ENCODE measurements around the gene MAPK8IP3.

- no peak for TF ChIP-seq POLR2AphosphoS5 (IDR thresholded peaks at IDR 0.05)
- TF ChIP-seq CTCF (IDR thresholded peaks at IDR 0.05), result no peak
- no peak for TF ChIP-seq POLR2A (IDR thresholded peaks at IDR 0.05)
- TF ChIP-seq EP300 (IDR thresholded peaks at IDR 0.05), result no peak
These were observed 49.0 kb upstream of the MAPK8IP3 start for GRCh38 chr16:1656808-1657617.

Measured in suprapubic skin (tissue), 4 donors.